Fibroblast of peridontal ligament (primary cell): ENCODE data around the gene CAMK2A.

ENCODE experiments used
- DNase-seq: peaks from one replicate; pipeline ENCODE4 v3.0.0-alpha.2; 2010; ENCODE audit errors: extremely low read depth

CAMK2A gene

GRCh38 chr5:150315245-150315644 lies 25.7 kb upstream of the CAMK2A start:
- DNase-seq, result no peak

DNA sequence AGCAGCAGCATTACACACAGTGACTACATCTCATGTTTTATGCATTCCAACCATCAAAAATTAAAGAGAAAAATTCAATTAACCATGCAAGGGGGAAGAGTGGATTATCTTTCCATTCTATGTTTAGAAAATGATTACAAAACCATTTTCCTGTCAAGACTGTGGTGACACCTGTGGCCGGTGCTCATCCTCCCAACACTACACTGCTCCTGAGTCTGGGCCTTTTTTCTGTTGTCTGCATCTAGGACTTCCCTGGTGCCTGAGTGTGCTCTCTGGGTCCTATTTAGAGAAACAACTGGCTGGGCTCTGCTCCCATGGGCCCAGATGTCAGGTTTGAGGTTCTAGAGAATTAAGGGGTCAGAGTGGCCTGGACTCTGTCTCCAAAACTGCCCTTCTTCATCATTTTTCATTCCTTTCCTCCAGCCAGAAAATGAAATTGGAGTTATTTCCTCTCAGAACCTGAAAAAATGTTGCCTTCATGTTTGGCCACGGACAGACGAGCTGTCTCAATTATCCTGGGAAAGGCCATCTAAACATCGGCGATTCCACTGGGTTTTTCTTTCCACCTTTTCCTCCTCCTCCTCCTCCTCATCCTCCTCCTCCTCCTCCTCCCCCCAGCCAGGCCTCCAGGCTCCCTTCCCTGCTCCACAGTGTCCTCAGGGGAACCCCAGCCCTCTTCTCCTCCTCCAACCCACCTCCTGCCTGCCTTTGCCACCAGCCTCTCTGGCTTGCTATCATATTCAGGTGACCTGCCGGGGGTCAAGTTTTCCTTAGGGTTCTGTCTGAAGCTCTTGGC lies 24.5 kb upstream of the CAMK2A start:
- no peak for DNase-seq

GRCh38 chr5:150313501-150313900 lies 23.9 kb upstream of the CAMK2A start:
- DNase-seq, result no peak

GRCh38 chr5:150312518-150312917 lies 22.9 kb upstream of the CAMK2A start:
- DNase-seq, result no peak

- no peak for DNase-seq
Measured at GRCh38 chr5:150311015-150311692, 21.6 kb upstream of the CAMK2A start.

GRCh38 chr5:150310246-150310645 lies 20.7 kb upstream of the CAMK2A start:
- DNase-seq, result no peak

GRCh38 chr5:150309886-150310239 lies 20.3 kb upstream of the CAMK2A start:
- DNase-seq, result no peak

GRCh38 chr5:150309101-150309885 lies 19.7 kb upstream of the CAMK2A start:
- no peak for DNase-seq

DNA sequence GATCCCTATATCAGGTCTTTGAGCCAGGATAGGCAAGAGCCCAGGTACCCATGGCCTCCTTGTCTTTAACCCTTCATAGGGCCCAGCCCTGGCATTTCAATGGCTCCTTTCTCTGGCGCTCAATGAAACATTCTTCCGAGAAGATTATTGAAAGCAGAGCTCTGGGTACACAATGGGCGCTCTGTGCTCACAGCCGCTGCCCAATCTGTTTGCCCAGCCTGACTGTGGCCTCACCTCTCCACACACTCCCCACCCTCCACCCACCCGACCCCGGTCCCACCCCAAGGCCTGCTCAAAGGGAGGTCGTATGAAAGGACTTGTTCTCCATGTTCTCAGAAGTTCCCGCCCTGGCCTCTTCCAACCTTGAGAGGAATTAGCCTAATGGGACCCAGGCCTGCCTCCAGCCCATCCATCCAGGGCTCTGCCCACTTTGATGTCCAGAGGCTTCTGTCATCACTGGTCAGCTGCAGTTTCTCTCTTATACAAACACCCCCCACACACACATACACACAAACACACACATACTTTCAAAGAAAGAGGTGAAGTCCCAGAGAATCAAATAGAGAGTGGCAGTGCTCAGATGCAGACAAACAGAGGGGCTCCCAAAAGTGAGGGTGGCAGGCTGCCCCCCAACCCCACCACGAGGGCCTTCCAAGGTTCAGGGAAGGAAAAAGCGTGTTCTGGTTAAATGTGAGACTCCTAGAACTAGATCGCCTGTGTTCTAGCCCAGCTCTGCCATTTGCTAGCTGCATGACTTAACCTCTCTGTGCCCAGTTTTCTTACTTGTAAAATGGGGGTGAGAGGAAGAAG lies 18.2 kb upstream of the CAMK2A start:
- no peak for DNase-seq

- no peak for DNase-seq
Measured at GRCh38 chr5:150306775-150307174, 17.2 kb upstream of the CAMK2A start.

GRCh38 chr5:150305557-150305956 lies 16.0 kb upstream of the CAMK2A start:
- no peak for DNase-seq

- DNase-seq, result no peak
Measured at GRCh38 chr5:150305095-150305494, 15.5 kb upstream of the CAMK2A start.

GRCh38 chr5:150304481-150305081 lies 15.0 kb upstream of the CAMK2A start:
- DNase-seq, result no peak

- no peak for DNase-seq
Measured at GRCh38 chr5:150303660-150304386, 14.2 kb upstream of the CAMK2A start.

DNA sequence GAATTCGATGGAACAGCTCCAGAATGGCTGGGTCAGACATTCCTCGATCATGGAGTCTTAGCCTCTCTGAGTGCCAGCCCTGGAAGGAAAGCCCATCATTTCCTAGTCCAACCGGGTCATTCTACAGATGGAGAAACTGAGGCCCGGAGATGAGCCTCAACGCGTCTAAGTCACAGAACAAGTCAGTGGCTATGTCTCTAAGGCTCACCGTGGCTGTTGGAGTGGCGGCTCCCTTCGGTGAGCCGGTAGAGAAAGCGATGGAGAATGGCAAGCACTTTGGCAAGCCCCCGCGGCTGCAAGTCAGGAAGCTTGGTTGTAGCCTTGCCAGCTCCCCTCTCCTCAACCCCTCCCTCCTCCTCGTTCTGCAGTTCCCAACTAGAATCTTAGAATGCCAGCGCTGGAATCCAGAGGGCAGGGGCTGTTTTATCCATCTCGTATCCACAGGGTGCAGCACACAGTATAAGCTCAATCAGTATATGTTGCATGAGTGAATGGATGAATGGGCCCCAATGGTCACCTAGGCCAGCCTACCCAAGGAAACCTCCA lies 13.6 kb upstream of the CAMK2A start:
- peak; percentile 84 for DNase-seq

- DNase-seq, result no peak
Measured at GRCh38 chr5:150302301-150303069, 12.9 kb upstream of the CAMK2A start, which contains the start of gene ARSI. Gene ARSI (minus strand): TSS chr5:150302905. CDS start chr5:150302373, 532 bp downstream.

- no peak for DNase-seq
Measured at GRCh38 chr5:150301901-150302300, 12.3 kb upstream of the CAMK2A start.

GRCh38 chr5:150301170-150301505 lies 11.6 kb upstream of the CAMK2A start:
- peak; percentile 68 for DNase-seq

DNA sequence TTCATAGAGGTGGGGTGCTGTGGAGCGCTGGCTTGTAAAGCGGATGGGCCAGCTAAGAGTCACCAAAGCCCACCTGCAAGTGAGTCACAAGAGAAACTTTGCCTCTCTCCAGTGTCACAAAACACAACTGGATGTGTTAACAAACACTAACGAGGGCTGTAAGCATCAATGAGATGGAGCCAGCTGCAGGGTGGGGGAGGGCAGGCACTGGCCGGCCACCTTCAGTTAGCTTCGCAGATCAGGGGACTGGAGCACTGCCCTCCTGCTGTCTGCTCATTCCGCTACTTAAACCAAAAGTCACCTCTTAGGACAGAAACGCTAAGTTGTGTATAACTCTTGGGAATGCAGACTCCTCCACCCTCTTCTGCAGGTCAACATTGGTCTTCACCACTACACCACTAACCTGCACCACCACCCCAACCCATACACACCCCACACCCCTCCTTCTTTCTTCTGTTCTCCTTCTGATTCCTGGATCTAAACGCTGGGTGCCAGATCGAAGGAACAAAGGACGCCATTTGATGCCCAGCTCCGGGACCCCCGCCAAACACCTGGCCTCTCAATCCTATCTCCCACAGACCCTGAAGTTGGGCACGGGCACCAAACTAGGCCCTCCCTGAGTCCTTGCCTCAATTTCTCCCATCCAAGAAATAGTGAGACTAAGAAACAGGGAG lies 11.1 kb upstream of the CAMK2A start:
- no peak for DNase-seq
